Right lobe of liver (tissue), 4 donors: ENCODE results near the gene TCF7L2.

Experiments
- POLR2A ChIP-seq: fragments of 450-650 bp; IDR thresholded peaks from one replicate; pipeline ENCODE4 v1.6.1; 2017; ENCODE audit warnings: antibody characterized with exemption, mild to moderate bottlenecking
- TF ChIP-seq, protein P1 (sequence below), 4 donors: fragments of 200-600 bp in 3 of 4; fragments of 450-650 bp in 1 of 4; IDR thresholded peaks; one replicate each; pipeline versions ENCODE4 v1.5.1 to v1.8.0; 2016 to 2022; ENCODE audit warnings: antibody characterized with exemption in 4 of 4, mild to moderate bottlenecking in 2 of 4
- donor health status: DM: no; HTN: no; CAD: no.
- donor health status: DM: no; HTN: no; CAD: no.
- donor health status: DM: no; HTN: yes; CAD: no.

- TF ChIP-seq, protein P1, sequence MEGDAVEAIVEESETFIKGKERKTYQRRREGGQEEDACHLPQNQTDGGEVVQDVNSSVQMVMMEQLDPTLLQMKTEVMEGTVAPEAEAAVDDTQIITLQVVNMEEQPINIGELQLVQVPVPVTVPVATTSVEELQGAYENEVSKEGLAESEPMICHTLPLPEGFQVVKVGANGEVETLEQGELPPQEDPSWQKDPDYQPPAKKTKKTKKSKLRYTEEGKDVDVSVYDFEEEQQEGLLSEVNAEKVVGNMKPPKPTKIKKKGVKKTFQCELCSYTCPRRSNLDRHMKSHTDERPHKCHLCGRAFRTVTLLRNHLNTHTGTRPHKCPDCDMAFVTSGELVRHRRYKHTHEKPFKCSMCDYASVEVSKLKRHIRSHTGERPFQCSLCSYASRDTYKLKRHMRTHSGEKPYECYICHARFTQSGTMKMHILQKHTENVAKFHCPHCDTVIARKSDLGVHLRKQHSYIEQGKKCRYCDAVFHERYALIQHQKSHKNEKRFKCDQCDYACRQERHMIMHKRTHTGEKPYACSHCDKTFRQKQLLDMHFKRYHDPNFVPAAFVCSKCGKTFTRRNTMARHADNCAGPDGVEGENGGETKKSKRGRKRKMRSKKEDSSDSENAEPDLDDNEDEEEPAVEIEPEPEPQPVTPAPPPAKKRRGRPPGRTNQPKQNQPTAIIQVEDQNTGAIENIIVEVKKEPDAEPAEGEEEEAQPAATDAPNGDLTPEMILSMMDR (IDR thresholded peaks at IDR 0.05) = no peak
- no peak for TF ChIP-seq POLR2A
Measured at GRCh38 chr10:113158183-113158582, 208.1 kb downstream of the TCF7L2 start.
